ENCODE data around the gene C9orf57. TPM values are rescaled to one million over a fixed set of nuclear protein-coding genes. Genes with fewer than 3 reads are reported as not detected.

The C9orf57 gene
- total and polyA plus RNA-seq, 2 of the 13 experiments (the other 11 are each of a cell fraction or from before 2014, with no cell fraction given) = 0.09 TPM; not detected in 1

DNA sequence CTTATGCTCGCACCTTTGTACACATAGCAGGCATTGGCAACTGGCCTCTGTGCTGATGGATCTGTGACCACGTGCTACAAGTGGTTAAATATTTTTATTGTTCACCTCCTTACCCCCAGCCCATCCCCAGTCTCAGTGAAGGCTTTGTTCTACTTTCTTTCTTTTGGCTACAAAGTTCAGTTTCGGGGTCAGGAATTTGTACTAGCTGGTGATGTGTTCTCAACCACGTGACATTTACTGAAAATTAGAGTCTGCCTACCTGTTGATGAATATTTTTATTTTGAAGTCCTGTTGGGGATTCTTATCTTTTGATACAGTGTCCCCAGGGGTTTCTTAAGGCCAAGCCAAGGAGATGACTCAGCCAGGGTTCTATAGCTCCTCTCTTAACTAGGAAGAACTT, 47.8 kb downstream of the C9orf57 start (continued):
- TF ChIP-seq, protein P1, sequence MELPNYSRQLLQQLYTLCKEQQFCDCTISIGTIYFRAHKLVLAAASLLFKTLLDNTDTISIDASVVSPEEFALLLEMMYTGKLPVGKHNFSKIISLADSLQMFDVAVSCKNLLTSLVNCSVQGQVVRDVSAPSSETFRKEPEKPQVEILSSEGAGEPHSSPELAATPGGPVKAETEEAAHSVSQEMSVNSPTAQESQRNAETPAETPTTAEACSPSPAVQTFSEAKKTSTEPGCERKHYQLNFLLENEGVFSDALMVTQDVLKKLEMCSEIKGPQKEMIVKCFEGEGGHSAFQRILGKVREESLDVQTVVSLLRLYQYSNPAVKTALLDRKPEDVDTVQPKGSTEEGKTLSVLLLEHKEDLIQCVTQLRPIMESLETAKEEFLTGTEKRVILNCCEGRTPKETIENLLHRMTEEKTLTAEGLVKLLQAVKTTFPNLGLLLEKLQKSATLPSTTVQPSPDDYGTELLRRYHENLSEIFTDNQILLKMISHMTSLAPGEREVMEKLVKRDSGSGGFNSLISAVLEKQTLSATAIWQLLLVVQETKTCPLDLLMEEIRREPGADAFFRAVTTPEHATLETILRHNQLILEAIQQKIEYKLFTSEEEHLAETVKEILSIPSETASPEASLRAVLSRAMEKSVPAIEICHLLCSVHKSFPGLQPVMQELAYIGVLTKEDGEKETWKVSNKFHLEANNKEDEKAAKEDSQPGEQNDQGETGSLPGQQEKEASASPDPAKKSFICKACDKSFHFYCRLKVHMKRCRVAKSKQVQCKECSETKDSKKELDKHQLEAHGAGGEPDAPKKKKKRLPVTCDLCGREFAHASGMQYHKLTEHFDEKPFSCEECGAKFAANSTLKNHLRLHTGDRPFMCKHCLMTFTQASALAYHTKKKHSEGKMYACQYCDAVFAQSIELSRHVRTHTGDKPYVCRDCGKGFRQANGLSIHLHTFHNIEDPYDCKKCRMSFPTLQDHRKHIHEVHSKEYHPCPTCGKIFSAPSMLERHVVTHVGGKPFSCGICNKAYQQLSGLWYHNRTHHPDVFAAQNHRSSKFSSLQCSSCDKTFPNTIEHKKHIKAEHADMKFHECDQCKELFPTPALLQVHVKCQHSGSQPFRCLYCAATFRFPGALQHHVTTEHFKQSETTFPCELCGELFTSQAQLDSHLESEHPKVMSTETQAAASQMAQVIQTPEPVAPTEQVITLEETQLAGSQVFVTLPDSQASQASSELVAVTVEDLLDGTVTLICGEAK (IDR thresholded peaks at IDR 0.05) = no peak
- TF ChIP-seq, protein P1 (CRISPR knock-in tag; IDR thresholded peaks at IDR 0.05) = no peak
- TF ChIP-seq ZSCAN22 (CRISPR knock-in tag; IDR thresholded peaks at IDR 0.05) (no peak), ZNF121 (CRISPR knock-in tag; IDR thresholded peaks at IDR 0.05) (no peak), POLR2A (IDR thresholded peaks at IDR 0.05; ENCODE audit: insufficient read depth in 1 of 2, low read depth in 2 of 2, low read length in 2 of 2) (no peak), DBP (CRISPR knock-in tag; IDR thresholded peaks at IDR 0.05; ENCODE audit: not compliant biosample characterization) (no peak), HMGA1 (CRISPR knock-in tag; conservative IDR thresholded peaks at IDR 0.05) (no peak), ZFP37 (CRISPR knock-in tag; IDR thresholded peaks at IDR 0.05; ENCODE audit: borderline replicate concordance) (no peak), POGZ (CRISPR knock-in tag; IDR thresholded peaks at IDR 0.05) (peak; percentile 21; the same call in 1 of the 2 replicates), ZNF615 (CRISPR knock-in tag; IDR thresholded peaks at IDR 0.05; ENCODE audit: borderline replicate concordance) (no peak), RARA (CRISPR knock-in tag; IDR thresholded peaks at IDR 0.05) (peak; percentile 38), SNAPC5 (CRISPR knock-in tag; IDR thresholded peaks at IDR 0.05; ENCODE audit: borderline replicate concordance) (no peak), TCF7 (IDR thresholded peaks at IDR 0.05; ENCODE audit: low read depth) (no peak), POLR2AphosphoS2 (IDR thresholded peaks at IDR 0.05; ENCODE audit: low read depth, low read length) (no peak)
- TF ChIP-seq, protein P2, sequence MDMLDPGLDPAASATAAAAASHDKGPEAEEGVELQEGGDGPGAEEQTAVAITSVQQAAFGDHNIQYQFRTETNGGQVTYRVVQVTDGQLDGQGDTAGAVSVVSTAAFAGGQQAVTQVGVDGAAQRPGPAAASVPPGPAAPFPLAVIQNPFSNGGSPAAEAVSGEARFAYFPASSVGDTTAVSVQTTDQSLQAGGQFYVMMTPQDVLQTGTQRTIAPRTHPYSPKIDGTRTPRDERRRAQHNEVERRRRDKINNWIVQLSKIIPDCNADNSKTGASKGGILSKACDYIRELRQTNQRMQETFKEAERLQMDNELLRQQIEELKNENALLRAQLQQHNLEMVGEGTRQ (IDR thresholded peaks at IDR 0.05; ENCODE audit: low read depth, low read length) = 0 out of 2 replicates have a peak, but pooled peaks have one; percentile 29
- TF ChIP-seq, protein P2 (CRISPR knock-in tag; IDR thresholded peaks at IDR 0.05; ENCODE audit: borderline replicate concordance) = no peak; the same call in 1 of the 2 replicates
- TF ChIP-seq, protein P3, sequence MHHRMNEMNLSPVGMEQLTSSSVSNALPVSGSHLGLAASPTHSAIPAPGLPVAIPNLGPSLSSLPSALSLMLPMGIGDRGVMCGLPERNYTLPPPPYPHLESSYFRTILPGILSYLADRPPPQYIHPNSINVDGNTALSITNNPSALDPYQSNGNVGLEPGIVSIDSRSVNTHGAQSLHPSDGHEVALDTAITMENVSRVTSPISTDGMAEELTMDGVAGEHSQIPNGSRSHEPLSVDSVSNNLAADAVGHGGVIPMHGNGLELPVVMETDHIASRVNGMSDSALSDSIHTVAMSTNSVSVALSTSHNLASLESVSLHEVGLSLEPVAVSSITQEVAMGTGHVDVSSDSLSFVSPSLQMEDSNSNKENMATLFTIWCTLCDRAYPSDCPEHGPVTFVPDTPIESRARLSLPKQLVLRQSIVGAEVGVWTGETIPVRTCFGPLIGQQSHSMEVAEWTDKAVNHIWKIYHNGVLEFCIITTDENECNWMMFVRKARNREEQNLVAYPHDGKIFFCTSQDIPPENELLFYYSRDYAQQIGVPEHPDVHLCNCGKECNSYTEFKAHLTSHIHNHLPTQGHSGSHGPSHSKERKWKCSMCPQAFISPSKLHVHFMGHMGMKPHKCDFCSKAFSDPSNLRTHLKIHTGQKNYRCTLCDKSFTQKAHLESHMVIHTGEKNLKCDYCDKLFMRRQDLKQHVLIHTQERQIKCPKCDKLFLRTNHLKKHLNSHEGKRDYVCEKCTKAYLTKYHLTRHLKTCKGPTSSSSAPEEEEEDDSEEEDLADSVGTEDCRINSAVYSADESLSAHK (CRISPR knock-in tag; IDR thresholded peaks at IDR 0.05; ENCODE audit: borderline replicate concordance) = no peak

Data from HepG2 (cell line).